Endothelial cell of hepatic sinusoid (primary cell): Measurements from ENCODE around the gene FAM184B.
"Not testable (repeated sequence)": the region's sequence is repeated elsewhere in the genome, so short reads cannot be mapped to it uniquely, and the experiment has no call there.

Experiments used
- in situ Hi-C: cut with HindIII; loops from 2 replicates; pipeline ENCODE4 v1.10.0; 2017; ENCODE audit warnings: low sequenced_read_pairs

Gene FAM184B

GRCh38 chr4:17721496-17722355, 59.7 kb downstream of the FAM184B start:
- in situ Hi-C loops, result no loop called here

- in situ Hi-C loops, result no loop called here
Measured at GRCh38 chr4:17719106-17719505, 62.3 kb downstream of the FAM184B start.

DNA sequence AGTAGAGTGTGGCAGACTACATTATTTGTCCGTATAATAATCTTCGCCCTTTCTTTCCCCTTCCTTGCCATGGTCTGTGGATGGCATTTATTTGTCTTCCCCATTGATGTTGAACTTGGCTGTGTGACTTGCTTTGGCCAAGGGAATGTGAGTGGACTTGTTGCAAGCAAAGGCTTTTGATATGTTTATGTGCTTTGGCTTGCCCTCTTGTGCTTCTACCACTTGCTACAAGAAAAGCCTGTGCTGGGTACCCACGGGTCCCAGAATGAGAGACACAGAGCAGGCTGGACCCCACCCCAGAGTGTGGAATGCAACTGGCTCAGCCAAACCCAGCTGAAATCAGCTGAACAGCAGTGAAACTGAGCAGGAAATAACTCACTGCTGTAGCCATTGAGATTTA, 63.0 kb downstream of the FAM184B start:
- in situ Hi-C loops, result no loop called here

DNA sequence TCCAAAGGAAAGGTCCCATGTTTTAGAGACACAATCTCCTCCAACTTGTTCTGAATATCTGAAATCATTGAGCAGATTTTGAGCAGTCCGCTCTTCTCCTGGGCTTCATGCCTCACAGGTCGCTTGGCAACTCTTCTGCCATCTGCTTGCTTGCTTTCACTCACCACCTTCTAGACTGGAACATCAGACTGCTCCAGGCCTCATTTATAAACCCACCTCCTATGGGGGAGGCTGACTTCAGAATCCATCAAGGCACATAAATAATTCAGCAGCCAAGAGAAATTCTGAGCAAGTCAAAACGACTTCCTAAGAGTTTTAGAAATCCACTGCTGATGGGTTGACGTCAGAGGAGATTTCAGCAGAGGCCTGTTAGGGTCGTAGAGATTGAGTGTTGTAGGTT, 64.1 kb downstream of the FAM184B start:
- in situ Hi-C loops, result no loop called here

- in situ Hi-C loops, result no loop called here
Measured at GRCh38 chr4:17715511-17715910, 65.9 kb downstream of the FAM184B start.

- in situ Hi-C loops, result no loop called here
Measured at GRCh38 chr4:17713779-17714178, 67.6 kb downstream of the FAM184B start.

- in situ Hi-C loops, result no loop called here
Measured at GRCh38 chr4:17712166-17712565, 69.3 kb downstream of the FAM184B start.

- in situ Hi-C loops, result not testable (repeated sequence)
Measured at GRCh38 chr4:17711206-17711605, 70.2 kb downstream of the FAM184B start.

DNA sequence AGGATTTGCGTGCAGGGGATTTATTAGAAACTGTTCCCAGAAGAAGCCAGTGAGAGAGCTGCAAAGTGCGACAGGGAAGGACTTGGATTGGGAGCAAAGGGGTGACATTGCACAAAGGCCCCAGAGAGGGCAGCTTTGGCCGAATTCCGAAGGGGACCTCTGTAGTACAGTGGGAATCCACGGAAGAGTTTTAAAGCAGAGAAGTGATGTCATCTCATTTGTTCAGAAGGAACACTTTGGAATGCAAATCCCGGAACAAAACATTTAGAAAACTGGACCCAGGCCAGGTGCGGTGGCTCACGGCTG, 71.7 kb downstream of the FAM184B start:
- in situ Hi-C loops, result no loop called here

GRCh38 chr4:17708992-17709762, 72.2 kb downstream of the FAM184B start:
- in situ Hi-C loops, result no loop called here

DNA sequence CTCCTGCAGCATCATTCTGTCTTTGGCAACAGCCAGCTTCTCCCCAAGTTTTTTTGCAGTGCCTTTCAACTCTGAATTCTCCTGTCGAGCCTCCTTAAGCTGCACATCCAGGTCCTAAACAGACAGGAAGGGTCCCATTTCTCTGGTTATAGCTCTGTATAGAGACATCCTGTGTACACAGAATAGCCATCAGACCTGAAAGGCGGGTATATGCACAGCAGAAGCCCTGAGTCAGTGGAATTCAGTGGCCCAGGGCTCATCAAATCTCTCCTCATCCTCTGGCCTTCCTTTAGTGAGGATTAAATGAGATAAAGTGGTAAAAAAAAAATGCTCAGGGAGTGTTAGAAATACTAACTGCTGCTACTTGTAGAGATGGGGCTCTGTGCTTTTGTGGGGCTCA, 73.8 kb downstream of the FAM184B start:
- in situ Hi-C loops, result no loop called here

- in situ Hi-C loops, result no loop called here
Measured at GRCh38 chr4:17705107-17705506, 76.3 kb downstream of the FAM184B start.

DNA sequence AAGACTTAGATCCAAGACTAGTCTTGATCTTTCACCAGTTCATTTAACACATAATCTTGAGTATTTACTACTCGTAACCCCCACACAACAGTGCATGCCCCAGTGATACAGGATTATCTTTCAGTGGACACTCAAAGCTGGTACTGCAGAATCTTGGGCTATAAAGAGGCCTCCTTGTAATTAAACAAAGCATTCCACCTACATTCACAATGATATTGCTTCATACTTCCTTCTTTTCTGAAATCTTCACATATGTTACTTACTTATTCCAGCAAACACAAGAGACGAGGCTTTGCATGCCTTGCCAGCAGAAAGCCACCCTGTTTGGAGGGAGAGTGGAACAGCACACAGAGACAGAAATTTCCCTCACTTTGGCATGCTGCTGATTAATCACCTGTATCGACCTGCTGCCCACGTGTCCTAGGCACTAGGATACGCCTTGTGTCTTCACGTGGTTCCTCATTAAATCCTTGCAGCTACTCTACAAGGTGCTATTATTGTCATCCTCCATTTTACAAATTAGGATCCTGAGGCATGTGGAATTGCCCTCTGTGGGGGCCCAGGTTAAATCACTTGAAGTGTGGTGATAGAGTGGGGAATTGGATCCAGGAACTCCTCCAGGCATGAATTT, 77.3 kb downstream of the FAM184B start:
- in situ Hi-C loops, result loop anchor here (5.0 kb wide), 1 partner anchor 48 kb away; no protein-coding TSS in a partner anchor

GRCh38 chr4:17702641-17703040, 78.8 kb downstream of the FAM184B start:
- in situ Hi-C loops, result loop anchor here (5.0 kb wide), 1 partner anchor 50 kb away; no protein-coding TSS in a partner anchor

DNA sequence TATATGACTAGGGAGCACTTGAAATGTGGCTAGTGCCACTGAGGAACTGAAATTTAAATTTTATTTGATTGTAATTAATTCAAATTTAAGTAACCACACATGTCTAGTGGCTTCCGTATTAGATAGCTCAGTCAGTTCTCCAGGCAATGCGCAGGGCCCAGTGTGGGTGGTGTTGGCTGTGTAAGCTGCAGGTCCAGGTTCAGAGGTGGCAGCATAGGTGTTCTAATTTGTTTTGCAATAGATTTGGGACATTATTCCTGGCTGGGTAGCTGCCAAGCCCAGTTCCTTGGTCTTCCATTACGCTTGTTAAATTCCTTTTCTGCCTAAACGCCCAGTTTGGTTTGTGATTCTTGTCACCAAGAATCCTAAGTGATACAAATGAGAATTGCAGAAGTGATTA, 79.5 kb downstream of the FAM184B start:
- in situ Hi-C loops, result loop anchor here (5.0 kb wide), 1 partner anchor 50 kb away; no protein-coding TSS in a partner anchor

DNA sequence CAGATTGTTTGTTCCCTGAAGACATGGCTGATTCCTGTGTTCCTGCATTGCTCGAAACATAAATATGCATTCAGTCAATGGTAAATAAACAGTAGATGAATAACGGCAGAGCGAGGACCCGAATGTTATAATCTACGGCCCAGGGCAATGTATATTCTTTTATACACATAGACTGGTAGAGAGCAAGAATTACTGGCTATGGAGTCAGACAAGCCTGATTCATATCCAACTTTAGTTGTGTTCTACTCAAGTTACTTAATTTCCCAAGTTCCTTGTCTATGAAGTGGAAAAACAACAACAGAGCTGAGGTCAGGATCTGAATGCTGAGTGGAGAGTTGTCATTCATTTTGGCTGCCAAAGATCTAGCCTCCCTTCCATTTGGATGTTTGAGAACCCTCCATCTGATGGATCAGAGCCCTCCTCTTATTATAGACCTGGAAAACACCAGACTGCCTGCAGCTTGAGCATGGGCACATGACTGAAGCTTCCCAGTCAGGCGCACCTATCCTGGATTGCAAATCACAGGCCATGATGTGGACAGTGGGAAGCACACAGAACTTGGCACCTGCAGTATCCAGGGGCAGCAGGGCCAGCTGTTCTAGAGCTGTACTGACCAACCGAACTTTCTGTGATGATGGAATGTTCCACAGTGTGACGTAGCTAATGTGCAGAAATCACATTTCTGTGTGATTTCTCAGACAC, 80.1 kb downstream of the FAM184B start:
- in situ Hi-C loops, result loop anchor here (5.0 kb wide), 1 partner anchor 51 kb away; no protein-coding TSS in a partner anchor

GRCh38 chr4:17699380-17699779, 82.0 kb downstream of the FAM184B start:
- in situ Hi-C loops, result no loop called here

GRCh38 chr4:17698116-17698515, 83.3 kb downstream of the FAM184B start:
- in situ Hi-C loops, result no loop called here

GRCh38 chr4:17695341-17695740, 86.1 kb downstream of the FAM184B start:
- in situ Hi-C loops, result no loop called here

- in situ Hi-C loops, result no loop called here
Measured at GRCh38 chr4:17694552-17694951, 86.9 kb downstream of the FAM184B start.

- in situ Hi-C loops, result no loop called here
Measured at GRCh38 chr4:17690898-17691297, 90.5 kb downstream of the FAM184B start.
